H9 (cell line): ENCODE measurements around the gene KHSRP. TPM values are rescaled to one million over a fixed set of nuclear protein-coding genes. Genes with fewer than 3 reads are reported as not detected.

Experiments used
- DNase-seq: peaks from one replicate; pipeline ENCODE4 v3.0.0-alpha.2; 2017
- H2AFZ ChIP-seq: one replicate; pipeline ENCODE4 v1.6.1; 2013; ENCODE audit warnings: mild to moderate bottlenecking, low read length, control low read depth, moderate library complexity
- H2AK5ac ChIP-seq: 2 replicates; pipeline ENCODE4 v1.6.1; 2013; ENCODE audit warnings: low read length, control low read depth, mixed read lengths; ENCODE audit not compliant: insufficient read length
- H2BK120ac ChIP-seq: one replicate; pipeline ENCODE4 v1.6.1; 2013; ENCODE audit warnings: low read depth, mild to moderate bottlenecking, low read length, control low read depth, inconsistent platforms; ENCODE audit not compliant: poor library complexity, severe bottlenecking
- H2BK12ac ChIP-seq: 2 replicates; pipeline ENCODE4 v1.6.1; 2013; ENCODE audit warnings: low read length, control low read depth, mixed read lengths, low read depth; ENCODE audit not compliant: insufficient read length
- H2BK15ac ChIP-seq: 2 replicates; pipeline ENCODE4 v1.6.1; 2013; ENCODE audit warnings: low read depth, low read length, control low read depth
- H2BK20ac ChIP-seq: one replicate; pipeline ENCODE4 v1.6.1; 2013; ENCODE audit warnings: low read depth, mild to moderate bottlenecking, low read length, control low read depth, inconsistent platforms; ENCODE audit not compliant: poor library complexity, severe bottlenecking
- H2BK5ac ChIP-seq: 2 replicates; pipeline ENCODE4 v1.6.1; 2013; ENCODE audit warnings: low read length, control low read depth, mixed read lengths; ENCODE audit not compliant: insufficient read length
- H3K14ac ChIP-seq: 2 replicates; pipeline ENCODE4 v1.6.1; 2013; ENCODE audit warnings: low read length, control low read depth; ENCODE audit not compliant: insufficient read depth
- H3K18ac ChIP-seq: 2 replicates; pipeline ENCODE4 v1.6.1; 2013; ENCODE audit warnings: low read depth, mild to moderate bottlenecking, mixed read lengths, low read length, control low read depth; ENCODE audit not compliant: insufficient read length
- H3K23ac ChIP-seq: 2 replicates; pipeline ENCODE4 v1.6.1; 2013; ENCODE audit warnings: low read length, control low read depth, mixed read lengths, low read depth; ENCODE audit not compliant: insufficient read length
- H3K23me2 ChIP-seq: 2 replicates; pipeline ENCODE4 v1.6.1; 2013; ENCODE audit warnings: low read depth, mild to moderate bottlenecking, mixed read lengths, low read length, control low read depth; ENCODE audit not compliant: insufficient read length, poor library complexity, severe bottlenecking
- H3K27ac ChIP-seq: 2 replicates; pipeline ENCODE4 v1.5.1; 2013; ENCODE audit warnings: low read length, control low read depth, mixed read lengths, low read depth; ENCODE audit not compliant: insufficient read length
- H3K27me3 ChIP-seq: 2 replicates; pipeline ENCODE4 v1.6.1; 2013; ENCODE audit warnings: low read length, control low read depth, inconsistent platforms; ENCODE audit not compliant: insufficient read depth
- H3K4ac ChIP-seq: 2 replicates; pipeline ENCODE4 v1.6.1; 2013; ENCODE audit warnings: low read depth, mild to moderate bottlenecking, control low read depth, inconsistent platforms, low read length, moderate library complexity
- H3K4me1 ChIP-seq: 2 replicates; pipeline ENCODE4 v1.6.1; 2013; ENCODE audit warnings: low read length, control low read depth, inconsistent platforms; ENCODE audit not compliant: insufficient read depth
- H3K4me2 ChIP-seq: 2 replicates; pipeline ENCODE4 v1.6.1; 2013; ENCODE audit warnings: low read length, control low read depth, mixed read lengths; ENCODE audit not compliant: insufficient read length, insufficient read depth
- H3K56ac ChIP-seq: 2 replicates; pipeline ENCODE4 v1.6.1; 2013; ENCODE audit warnings: low read depth, mild to moderate bottlenecking, mixed read lengths, low read length, control low read depth; ENCODE audit not compliant: insufficient read length
- H3K79me1 ChIP-seq: 2 replicates; pipeline ENCODE4 v1.6.1; 2013; ENCODE audit warnings: low read depth, mild to moderate bottlenecking, moderate library complexity, low read length, control low read depth, inconsistent platforms; ENCODE audit not compliant: insufficient read depth, poor library complexity, severe bottlenecking
- H3K79me2 ChIP-seq: 2 replicates; pipeline ENCODE4 v1.6.1; 2013; ENCODE audit warnings: low read length, control low read depth, inconsistent platforms; ENCODE audit not compliant: insufficient read depth
- H3K9ac ChIP-seq: 2 replicates; pipeline ENCODE4 v1.6.1; 2013; ENCODE audit warnings: low read length, control low read depth, mixed read lengths; ENCODE audit not compliant: insufficient read length; ENCODE audit errors: extremely low read depth
- H3K9me3 ChIP-seq: one replicate; pipeline ENCODE4 v1.6.1; 2013; ENCODE audit warnings: low read depth, low read length, inconsistent platforms; ENCODE audit not compliant: control insufficient read depth
- H3T11ph ChIP-seq: one replicate; pipeline ENCODE4 v1.6.1; 2013; ENCODE audit warnings: mild to moderate bottlenecking, low read length, control low read depth, inconsistent platforms
- H4K20me1 ChIP-seq: one replicate; pipeline ENCODE4 v1.6.1; 2013; ENCODE audit not compliant: control insufficient read depth, insufficient read length, insufficient read depth
- H4K5ac ChIP-seq: 2 replicates; pipeline ENCODE4 v1.6.1; 2013; ENCODE audit warnings: low read depth, mild to moderate bottlenecking, mixed read lengths, low read length, control low read depth; ENCODE audit not compliant: insufficient read length
- H4K8ac ChIP-seq: replicated peaks from 2 replicates; pipeline ENCODE4 v1.6.1; 2013; ENCODE audit warnings: low read length, control low read depth, mixed read lengths, low read depth; ENCODE audit not compliant: insufficient read length
- H4K91ac ChIP-seq: 2 replicates; pipeline ENCODE4 v1.6.1; 2013; ENCODE audit warnings: low read depth, mild to moderate bottlenecking, moderate library complexity, mixed read lengths, low read length, control low read depth; ENCODE audit not compliant: insufficient read length
- H3K27ac Mint-ChIP-seq, 3 experiments: 2 replicates in 2 of 3; 3 replicates in 1 of 3; pipeline ENCODE4 v1.8.0; 2020 to 2021; ENCODE audit warnings: mixed read lengths in 3 of 3, mild to moderate bottlenecking in 1 of 3, moderate library complexity in 1 of 3
- H3K27me3 Mint-ChIP-seq: 2 replicates; pipeline ENCODE4 v1.8.0; 2021; ENCODE audit warnings: low read depth, mild to moderate bottlenecking, moderate library complexity, mixed read lengths
- H3K36me3 Mint-ChIP-seq, 3 experiments: 2 replicates in 2 of 3; 3 replicates in 1 of 3; pipeline ENCODE4 v1.8.0; 2020 to 2021; ENCODE audit warnings: low read depth in 3 of 3, mixed read lengths in 3 of 3; ENCODE audit not compliant: insufficient read depth in 1 of 3
- H3K4me1 Mint-ChIP-seq, 2 experiments: 2 replicates each; pipeline ENCODE4 v1.8.0; 2020; ENCODE audit warnings: mixed read lengths in 2 of 2
- H3K4me3 Mint-ChIP-seq, 2 experiments: 2 replicates in 1 of 2; 3 replicates in 1 of 2; pipeline ENCODE4 v1.8.0; 2020 to 2021; ENCODE audit warnings: mild to moderate bottlenecking in 2 of 2, mixed read lengths in 2 of 2, moderate library complexity in 1 of 2
- H3K9me3 Mint-ChIP-seq, 2 experiments: 2 replicates in 1 of 2; 3 replicates in 1 of 2; pipeline ENCODE4 v1.8.0; 2020; ENCODE audit warnings: mild to moderate bottlenecking in 2 of 2, mixed read lengths in 2 of 2, moderate library complexity in 1 of 2
- WGBS: extraction: QIAGEN DNeasy Blood & Tissue Kit; methylation state at CpG from one replicate; pipeline ENCODE4 v1.1.7; 2013; ENCODE audit warnings: missing lambda C conversion rate, low lambda C conversion rate, mixed read lengths; ENCODE audit not compliant: insufficient read length; ENCODE audit errors: extremely low coverage; 5-methylcytosine and 5-hydroxymethylcytosine counted together
- total RNA-seq: library from RNA; stranded (reverse); gene quantifications from 2 replicates; pipeline ENCODE4 v1.2.1, GENCODE V29; 2021
- TF ChIP-seq, protein P1 (sequence below): fragments of 200-600 bp; sonication (generic); conservative IDR thresholded peaks from 3 replicates; pipeline ENCODE4 v1.8.0; 2021; ENCODE audit warnings: antibody characterized with exemption, mild to moderate bottlenecking

The KHSRP gene
- total RNA-seq, 1 experiment from 2014 or later: 602 TPM

DNA sequence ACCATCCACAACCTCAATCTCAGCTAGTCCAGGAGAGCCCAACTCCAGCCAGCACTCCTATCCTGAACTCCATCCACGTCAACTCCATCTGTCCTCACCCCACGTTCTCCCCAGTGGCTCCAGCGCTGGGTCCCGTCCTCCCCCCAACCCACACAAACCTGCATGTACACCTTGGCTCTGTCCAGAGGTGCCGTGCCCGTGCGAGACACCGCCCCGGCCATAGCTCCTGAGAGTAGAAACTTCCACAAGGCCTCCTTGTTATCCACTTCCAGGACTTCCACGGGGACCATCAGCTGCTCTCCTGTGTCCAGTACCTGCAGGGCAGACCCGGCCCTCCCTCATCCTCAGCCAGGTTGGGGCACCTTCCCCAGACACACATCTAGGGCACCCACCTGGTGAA lies 7.3 kb upstream of the KHSRP start:
- H3K4me1 Mint-ChIP-seq: peaks cover 0 to 5% of the 10 kb centered on the region in 2 experiments; a peak in 1 of 4 replicates
- no peak overlapping the region for H3K27ac ChIP-seq
- no CpG with 5 or more reads among the region's 11 CpGs for WGBS

More for the DNA sequence above, 7.3 kb upstream of the KHSRP start:
- Histone ChIP-seq H3K9ac (no peak overlapping the region), H2BK12ac (no peak overlapping the region), H4K20me1 (no peaks in the 10 kb centered on the region), H2AK5ac (no peak overlapping the region), H2BK15ac (no peak overlapping the region), H2AFZ (no peak overlapping the region), H3K23ac (no peak overlapping the region), H2BK120ac (no peak overlapping the region), H3K27me3 (no peaks in the 10 kb centered on the region), H4K8ac (no peak overlapping the region), H3K79me2 (no peaks in the 10 kb centered on the region), H4K5ac (no peak overlapping the region), H3T11ph (no peak overlapping the region), H3K23me2 (no peaks in the 10 kb centered on the region), H3K4me1 (no peaks in the 10 kb centered on the region), H2BK20ac (no peak overlapping the region), H3K56ac (no peak overlapping the region), H3K14ac (no peak overlapping the region), H4K91ac (no peak overlapping the region), H3K4ac (no peak overlapping the region), H3K18ac (no peak overlapping the region), H3K9me3 (no peaks in the 10 kb centered on the region), H2BK5ac (no peak overlapping the region), H3K79me1 (no peaks in the 10 kb centered on the region), H3K4me2 (no peak overlapping the region)
- no peak overlapping the region for H3K4me3 Mint-ChIP-seq
- DNase-seq: no peak
- H3K27me3 Mint-ChIP-seq: peaks cover 26% of the 10 kb centered on the region
- TF ChIP-seq, protein P1, sequence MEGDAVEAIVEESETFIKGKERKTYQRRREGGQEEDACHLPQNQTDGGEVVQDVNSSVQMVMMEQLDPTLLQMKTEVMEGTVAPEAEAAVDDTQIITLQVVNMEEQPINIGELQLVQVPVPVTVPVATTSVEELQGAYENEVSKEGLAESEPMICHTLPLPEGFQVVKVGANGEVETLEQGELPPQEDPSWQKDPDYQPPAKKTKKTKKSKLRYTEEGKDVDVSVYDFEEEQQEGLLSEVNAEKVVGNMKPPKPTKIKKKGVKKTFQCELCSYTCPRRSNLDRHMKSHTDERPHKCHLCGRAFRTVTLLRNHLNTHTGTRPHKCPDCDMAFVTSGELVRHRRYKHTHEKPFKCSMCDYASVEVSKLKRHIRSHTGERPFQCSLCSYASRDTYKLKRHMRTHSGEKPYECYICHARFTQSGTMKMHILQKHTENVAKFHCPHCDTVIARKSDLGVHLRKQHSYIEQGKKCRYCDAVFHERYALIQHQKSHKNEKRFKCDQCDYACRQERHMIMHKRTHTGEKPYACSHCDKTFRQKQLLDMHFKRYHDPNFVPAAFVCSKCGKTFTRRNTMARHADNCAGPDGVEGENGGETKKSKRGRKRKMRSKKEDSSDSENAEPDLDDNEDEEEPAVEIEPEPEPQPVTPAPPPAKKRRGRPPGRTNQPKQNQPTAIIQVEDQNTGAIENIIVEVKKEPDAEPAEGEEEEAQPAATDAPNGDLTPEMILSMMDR: no peak
- no peak overlapping the region; a peak in 1 of 7 replicates for H3K27ac Mint-ChIP-seq
- H3K9me3 Mint-ChIP-seq: no peaks in the 10 kb centered on the region; a peak in 2 of 5 replicates
- no peaks in the 10 kb centered on the region for H3K36me3 Mint-ChIP-seq
